WERI-Rb-1 (cell line): ENCODE data around the gene SH3GL3.

Experiments used
- DNase-seq: peaks from one replicate; pipeline ENCODE4 v3.0.0-alpha.2; 2020
- H3K27ac ChIP-seq: fragments of 250-450 bp; sonication (Bioruptor Pico); 2 replicates; pipeline ENCODE4 v1.5.1; 2020; ENCODE audit warnings: mild to moderate bottlenecking, moderate library complexity
- H3K27me3 ChIP-seq: fragments of 250-450 bp; sonication (Bioruptor Pico); 2 replicates; pipeline ENCODE4 v1.5.1; 2021; ENCODE audit warnings: mild to moderate bottlenecking, low read depth, moderate library complexity; ENCODE audit not compliant: insufficient read depth, severe bottlenecking
- H3K36me3 ChIP-seq: fragments of 250-450 bp; sonication (Bioruptor Pico); 2 replicates; pipeline ENCODE4 v1.5.1; 2020; ENCODE audit warnings: mild to moderate bottlenecking, moderate library complexity
- H3K4me3 ChIP-seq: 2 replicates; pipeline ENCODE4 v1.5.1; 2011; ENCODE audit warnings: low read depth, mild to moderate bottlenecking, control low read depth, low read length
- H3K9me3 ChIP-seq: fragments of 250-450 bp; sonication (Bioruptor Pico); 2 replicates; pipeline ENCODE4 v1.5.1; 2021; ENCODE audit warnings: mild to moderate bottlenecking, moderate library complexity; ENCODE audit not compliant: severe bottlenecking
- CTCF ChIP-seq: IDR thresholded peaks from 2 replicates; pipeline ENCODE4 v1.5.1; 2011; ENCODE audit warnings: low read depth, mild to moderate bottlenecking, control low read depth, inconsistent platforms, low read length

The SH3GL3 gene

DNA sequence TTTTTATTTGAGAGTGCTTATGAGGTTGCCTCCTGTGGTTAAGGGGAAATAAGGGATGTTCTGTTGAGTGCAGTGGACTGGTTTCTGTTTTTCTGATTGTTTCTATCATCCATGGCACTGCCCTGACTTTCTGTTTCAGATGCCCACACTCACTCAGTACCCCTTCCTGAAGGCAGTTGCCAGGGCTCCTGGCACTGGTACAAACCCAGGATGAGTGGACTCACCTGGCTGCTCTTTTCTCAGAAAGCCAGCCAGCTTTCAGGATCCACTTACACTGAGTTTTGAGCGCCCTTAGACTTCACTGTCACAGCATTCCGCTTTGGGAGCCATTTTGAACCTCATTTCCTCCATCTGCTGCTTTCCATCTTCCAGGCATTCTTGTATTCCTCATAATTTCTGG, 150.9 kb downstream of the SH3GL3 start:
- Histone ChIP-seq H3K9me3 (no peaks in the 10 kb centered on the region), H3K27ac (no peak overlapping the region), H3K4me3 (no peak overlapping the region), H3K36me3 (no peaks in the 10 kb centered on the region), H3K27me3 (no peaks in the 10 kb centered on the region)
- DNase-seq: no peak
- TF ChIP-seq CTCF: no peak

GRCh38 chr15:83602021-83602420, 154.9 kb downstream of the SH3GL3 start:
- H3K9me3 ChIP-seq: no peaks in the 10 kb centered on the region
- H3K27ac ChIP-seq: no peak overlapping the region
- H3K27me3 ChIP-seq: no peaks in the 10 kb centered on the region
- no peak overlapping the region for H3K4me3 ChIP-seq
- DNase-seq: no peak
- H3K36me3 ChIP-seq: no peaks in the 10 kb centered on the region
- no peak for TF ChIP-seq CTCF

- no peak for TF ChIP-seq CTCF
- Histone ChIP-seq H3K9me3 (no peaks in the 10 kb centered on the region), H3K4me3 (no peak overlapping the region), H3K27me3 (no peaks in the 10 kb centered on the region), H3K27ac (no peak overlapping the region), H3K36me3 (no peaks in the 10 kb centered on the region)
- no peak for DNase-seq
Observed at GRCh38 chr15:83604549-83604948, 157.4 kb downstream of the SH3GL3 start.

DNA sequence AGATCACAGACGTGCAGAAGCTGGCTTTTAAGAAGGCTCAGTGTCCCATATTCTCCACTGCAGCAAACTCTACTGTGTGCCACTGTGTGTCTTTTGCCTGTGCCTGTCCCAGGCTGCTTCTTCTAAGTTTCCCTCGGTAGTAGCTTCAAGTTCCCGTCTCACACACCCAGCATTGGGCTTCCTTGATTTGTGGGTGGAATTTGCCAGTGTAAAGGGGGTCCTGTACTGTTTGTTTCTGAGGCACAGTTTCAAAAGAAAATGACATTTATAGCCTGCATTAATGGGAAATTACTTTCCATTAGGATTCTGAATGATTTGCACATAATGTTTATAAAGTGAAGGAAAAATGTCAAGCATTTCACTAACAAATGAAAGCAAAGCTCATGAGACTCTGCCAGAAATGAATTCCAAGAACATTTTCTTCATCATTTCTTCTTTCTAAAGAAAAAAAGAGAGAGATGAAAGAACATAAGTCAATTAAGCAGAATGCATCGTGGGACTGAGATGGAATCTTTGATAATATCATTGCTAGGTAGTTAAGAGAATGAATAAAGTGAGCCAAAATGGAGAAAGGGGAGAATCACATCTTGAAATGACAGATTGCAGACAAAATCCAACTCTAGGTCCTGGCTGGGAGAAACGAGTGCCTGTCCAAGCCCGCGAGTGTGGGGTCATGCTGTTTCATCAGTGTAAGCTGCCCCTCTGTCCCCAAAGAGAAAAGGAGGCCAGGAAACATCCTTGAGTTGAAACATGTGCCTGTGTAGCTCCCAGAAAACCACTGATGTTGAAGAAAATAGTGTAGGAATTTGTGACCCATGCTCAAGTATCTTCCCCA, 158.2 kb downstream of the SH3GL3 start:
- Histone ChIP-seq H3K36me3 (no peaks in the 10 kb centered on the region), H3K27me3 (no peaks in the 10 kb centered on the region), H3K9me3 (no peaks in the 10 kb centered on the region), H3K27ac (no peak overlapping the region), H3K4me3 (no peak overlapping the region)
- no peak for TF ChIP-seq CTCF
- no peak for DNase-seq

DNA sequence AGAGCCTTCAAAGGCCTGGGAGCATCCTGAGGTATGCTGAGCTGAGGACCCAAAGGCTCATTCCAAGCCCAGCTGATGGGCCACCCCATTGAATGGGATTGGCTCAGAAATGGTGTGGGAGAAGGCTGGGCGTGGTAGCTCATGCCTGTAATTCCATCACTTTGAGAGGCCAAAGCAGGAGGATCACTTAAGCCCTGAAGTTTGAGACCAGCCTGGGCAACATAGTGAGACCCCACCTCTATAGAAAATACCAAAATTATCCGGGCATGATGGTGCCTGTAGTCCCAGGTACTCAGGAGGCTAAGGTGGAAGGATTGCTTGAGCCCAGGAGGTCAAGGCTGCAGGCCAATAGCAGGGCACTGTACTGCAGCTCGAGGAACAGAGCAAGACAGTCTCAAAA, 163.0 kb downstream of the SH3GL3 start:
- no peaks in the 10 kb centered on the region for H3K9me3 ChIP-seq
- H3K36me3 ChIP-seq: no peaks in the 10 kb centered on the region
- TF ChIP-seq CTCF: no peak
- no peak for DNase-seq
- no peak overlapping the region for H3K4me3 ChIP-seq
- H3K27ac ChIP-seq: no peak overlapping the region
- no peaks in the 10 kb centered on the region for H3K27me3 ChIP-seq
